BLaER1 (cell line): ENCODE results near the gene DHFR2.
"Not testable (repeated sequence)": the region's sequence is repeated elsewhere in the genome, so short reads cannot be mapped to it uniquely, and the experiment has no call there.

Source experiments
- H3K27ac ChIP-seq: shearing (Covaris generic); formaldehyde crosslinking; 2 replicates; pipeline ENCODE4 v1.8.1; 2022
- H3K27me3 ChIP-seq: shearing (Covaris generic); formaldehyde crosslinking; 2 replicates; pipeline ENCODE4 v1.8.1; 2022
- H3K36me3 ChIP-seq: shearing (Covaris generic); formaldehyde crosslinking; 2 replicates; pipeline ENCODE4 v1.8.1; 2022
- H3K4me1 ChIP-seq: shearing (Covaris generic); formaldehyde crosslinking; 2 replicates; pipeline ENCODE4 v1.8.1; 2022
- H3K4me2 ChIP-seq: shearing (Covaris generic); formaldehyde crosslinking; 2 replicates; pipeline ENCODE4 v1.8.1; 2022
- H3K4me3 ChIP-seq: shearing (Covaris generic); formaldehyde crosslinking; 2 replicates; pipeline ENCODE4 v1.8.1; 2022
- H3K9ac ChIP-seq: shearing (Covaris generic); formaldehyde crosslinking; 2 replicates; pipeline ENCODE4 v1.8.1; 2022
- H3K9me3 ChIP-seq: shearing (Covaris generic); formaldehyde crosslinking; 2 replicates; pipeline ENCODE4 v1.8.1; 2022
- H4K20me1 ChIP-seq: shearing (Covaris generic); formaldehyde crosslinking; 2 replicates; pipeline ENCODE4 v1.8.1; 2022
- Cebpa-rat ChIP-seq: shearing (Covaris generic); IDR thresholded peaks from 2 replicates; pipeline ENCODE4 v1.8.1; 2022

DHFR2 gene

DNA sequence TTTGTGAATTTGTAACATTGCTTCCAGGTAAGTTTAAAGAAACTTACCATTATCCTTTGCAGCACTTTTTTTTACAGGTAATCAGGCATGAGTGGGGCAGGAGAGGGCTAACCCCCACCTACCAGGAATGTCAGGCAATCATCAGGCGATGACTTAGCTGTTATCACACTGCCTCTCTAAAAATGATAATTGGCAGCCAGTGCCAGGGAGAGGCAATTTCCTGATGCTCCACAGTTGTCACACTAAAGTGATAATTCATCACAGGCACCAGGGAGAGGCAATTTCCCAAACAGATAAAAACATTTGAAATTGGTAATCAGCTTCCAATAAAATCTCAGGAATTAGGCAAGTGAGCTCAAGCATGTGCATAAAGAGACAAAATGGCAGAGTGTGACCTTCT lies 26.4 kb upstream of the DHFR2 start:
- Histone ChIP-seq H3K4me2 (no peak overlapping the region), H3K36me3 (peaks cover 56% of the 10 kb centered on the region), H3K9me3 (no peaks in the 10 kb centered on the region), H3K4me3 (no peak overlapping the region), H3K9ac (no peak overlapping the region), H4K20me1 (no peaks in the 10 kb centered on the region), H3K4me1 (no peaks in the 10 kb centered on the region), H3K27me3 (no peaks in the 10 kb centered on the region), H3K27ac (no peak overlapping the region)
- TF ChIP-seq Cebpa-rat: no peak

DNA sequence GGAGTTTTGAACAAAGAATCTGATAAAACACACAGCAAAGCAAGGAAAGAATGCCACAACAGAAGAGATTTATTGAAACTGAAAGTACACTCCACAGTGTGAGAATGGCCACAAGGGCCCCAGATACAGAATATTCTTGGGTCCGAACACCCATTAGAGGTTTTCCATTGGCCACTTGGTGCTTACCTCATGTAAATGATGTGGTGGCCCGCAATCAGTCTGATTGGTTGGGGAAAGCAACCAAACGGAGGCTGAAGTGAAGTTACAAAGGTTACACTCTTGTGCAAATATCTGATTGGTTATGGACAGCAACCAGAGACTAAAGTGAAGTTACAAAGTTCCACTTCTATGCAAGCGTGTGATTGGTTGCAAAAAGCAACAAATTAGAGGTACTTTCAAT lies 20.5 kb upstream of the DHFR2 start:
- H3K27ac ChIP-seq: no peak overlapping the region
- H3K36me3 ChIP-seq: peaks cover 63% of the 10 kb centered on the region
- H3K9ac ChIP-seq: no peak overlapping the region
- H3K27me3 ChIP-seq: no peaks in the 10 kb centered on the region
- no peak overlapping the region for H3K4me2 ChIP-seq
- no peaks in the 10 kb centered on the region for H3K9me3 ChIP-seq
- no peak overlapping the region for H3K4me3 ChIP-seq
- H4K20me1 ChIP-seq: 0 out of 2 replicates have a peak, but pooled peaks cover 4% of the 10 kb centered on the region
- TF ChIP-seq Cebpa-rat: no peak
- no peaks in the 10 kb centered on the region for H3K4me1 ChIP-seq

DNA sequence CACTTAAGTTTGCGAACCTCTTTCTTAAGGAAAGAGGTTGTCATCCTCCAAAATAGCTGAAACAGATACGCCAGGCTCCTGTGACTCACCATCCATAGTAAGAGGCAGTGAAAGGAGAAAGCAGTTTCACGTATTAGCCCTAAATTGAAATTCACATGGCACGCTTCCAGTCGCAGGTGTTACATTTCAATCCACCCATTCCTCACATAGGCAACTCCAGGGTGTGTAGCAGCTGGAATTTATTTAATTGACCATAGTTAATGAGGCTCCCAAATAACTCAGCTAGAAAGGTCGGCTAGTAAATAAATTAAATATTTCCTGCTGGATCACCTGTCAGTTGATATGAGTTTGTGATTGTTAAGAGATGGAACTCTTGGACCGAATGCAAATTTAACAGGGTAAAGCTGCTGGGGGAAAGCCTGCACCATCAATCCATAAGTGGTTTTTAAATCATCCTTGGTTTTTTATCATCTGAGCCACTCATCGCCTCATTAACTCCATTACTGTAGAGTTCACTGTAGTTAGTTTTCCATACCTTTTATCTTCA lies 19.7 kb upstream of the DHFR2 start:
- TF ChIP-seq Cebpa-rat: no peak
- no peaks in the 10 kb centered on the region for H3K9me3 ChIP-seq
- no peak overlapping the region for H3K9ac ChIP-seq
- no peaks in the 10 kb centered on the region for H3K27me3 ChIP-seq
- H3K27ac ChIP-seq: no peak overlapping the region
- H3K36me3 ChIP-seq: peaks cover 55% of the 10 kb centered on the region
- no peak overlapping the region for H3K4me3 ChIP-seq
- H3K4me1 ChIP-seq: no peaks in the 10 kb centered on the region
- H4K20me1 ChIP-seq: 0 out of 2 replicates have a peak, but pooled peaks cover 4% of the 10 kb centered on the region
- no peak overlapping the region for H3K4me2 ChIP-seq

DNA sequence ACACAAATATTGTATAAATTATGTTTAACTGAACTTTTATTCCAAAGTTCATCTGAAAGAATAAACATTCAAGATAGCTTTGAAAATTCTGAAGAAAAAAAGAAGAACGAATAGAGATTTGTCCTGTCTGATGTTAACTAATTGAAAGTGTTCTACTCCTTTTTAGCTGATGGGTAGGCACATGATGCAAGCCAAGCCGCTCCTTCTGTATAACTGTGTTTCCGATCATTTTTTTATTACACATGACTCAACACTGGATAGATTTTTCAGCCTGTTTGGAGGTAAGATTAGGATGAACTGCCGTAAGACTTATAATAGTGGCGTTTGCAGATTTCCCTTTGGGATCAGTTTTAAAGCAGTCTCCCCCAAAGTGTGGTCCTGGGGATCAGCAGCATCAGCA lies 19.2 kb upstream of the DHFR2 start:
- no peaks in the 10 kb centered on the region for H3K4me1 ChIP-seq
- H3K9me3 ChIP-seq: peaks cover 3% of the 10 kb centered on the region; the same call in 1 of the 2 replicates
- peaks cover 55% of the 10 kb centered on the region for H3K36me3 ChIP-seq
- no peaks in the 10 kb centered on the region for H3K27me3 ChIP-seq
- no peak overlapping the region for H3K9ac ChIP-seq
- TF ChIP-seq Cebpa-rat: no peak
- 0 out of 2 replicates have a peak, but pooled peaks cover 7% of the 10 kb centered on the region for H4K20me1 ChIP-seq
- no peak overlapping the region for H3K4me3 ChIP-seq
- H3K27ac ChIP-seq: no peak overlapping the region
- no peak overlapping the region for H3K4me2 ChIP-seq

DNA sequence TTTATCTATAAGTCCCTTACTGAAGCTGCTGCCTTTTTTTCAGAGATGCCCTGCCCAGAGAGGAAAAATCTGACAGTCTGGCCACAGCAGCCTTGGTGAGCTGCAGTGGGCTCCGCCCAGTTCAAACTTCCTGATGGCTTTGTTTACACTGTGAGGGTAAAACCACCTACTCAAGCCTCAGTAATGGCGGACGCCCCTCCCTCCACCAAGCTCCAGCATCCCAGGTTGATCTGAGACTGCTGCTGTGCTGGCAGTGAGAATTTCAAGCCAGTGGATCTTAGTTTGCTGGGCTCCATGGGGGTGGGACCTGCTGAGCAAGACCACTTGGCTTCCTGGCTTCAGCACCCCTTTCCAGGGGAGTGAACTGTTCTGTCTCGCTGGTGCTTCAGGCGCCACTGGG lies 17.8 kb upstream of the DHFR2 start:
- not testable (repeated sequence) for H3K4me3 ChIP-seq, H3K4me2 ChIP-seq, H3K9ac ChIP-seq, H4K20me1 ChIP-seq, H3K27me3 ChIP-seq, H3K4me1 ChIP-seq, H3K27ac ChIP-seq
- Histone ChIP-seq H3K36me3 (peaks cover 60% of the 10 kb centered on the region), H3K9me3 (peaks cover 13% of the 10 kb centered on the region)

DNA sequence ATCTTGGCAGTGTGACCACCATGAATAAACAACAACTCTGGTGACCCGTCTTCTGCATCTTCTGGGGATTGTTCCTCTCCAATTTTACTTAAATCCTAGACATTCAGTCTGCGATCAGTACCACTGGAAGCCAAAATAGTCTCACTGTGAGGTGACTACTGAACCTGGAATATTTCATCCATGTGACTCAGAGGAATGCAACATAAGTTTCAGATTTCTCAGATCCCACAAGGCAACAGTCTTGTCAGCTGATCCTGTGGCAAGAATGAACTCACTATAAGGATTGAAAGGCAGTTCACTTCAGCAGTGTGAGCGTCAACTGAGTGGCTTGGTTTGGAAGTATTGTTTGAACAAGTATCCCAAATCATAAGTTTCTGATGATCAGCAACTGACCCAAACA lies 13.3 kb upstream of the DHFR2 start:
- Histone ChIP-seq H3K4me3 (no peak overlapping the region), H3K4me1 (0 out of 2 replicates have a peak, but pooled peaks cover 7% of the 10 kb centered on the region), H3K27me3 (no peaks in the 10 kb centered on the region), H3K9me3 (peaks cover 20% of the 10 kb centered on the region), H3K36me3 (peaks cover 52% of the 10 kb centered on the region), H3K27ac (no peak overlapping the region), H3K9ac (no peak overlapping the region), H4K20me1 (0 out of 2 replicates have a peak, but pooled peaks cover 11% of the 10 kb centered on the region), H3K4me2 (no peak overlapping the region)
- TF ChIP-seq Cebpa-rat: no peak

DNA sequence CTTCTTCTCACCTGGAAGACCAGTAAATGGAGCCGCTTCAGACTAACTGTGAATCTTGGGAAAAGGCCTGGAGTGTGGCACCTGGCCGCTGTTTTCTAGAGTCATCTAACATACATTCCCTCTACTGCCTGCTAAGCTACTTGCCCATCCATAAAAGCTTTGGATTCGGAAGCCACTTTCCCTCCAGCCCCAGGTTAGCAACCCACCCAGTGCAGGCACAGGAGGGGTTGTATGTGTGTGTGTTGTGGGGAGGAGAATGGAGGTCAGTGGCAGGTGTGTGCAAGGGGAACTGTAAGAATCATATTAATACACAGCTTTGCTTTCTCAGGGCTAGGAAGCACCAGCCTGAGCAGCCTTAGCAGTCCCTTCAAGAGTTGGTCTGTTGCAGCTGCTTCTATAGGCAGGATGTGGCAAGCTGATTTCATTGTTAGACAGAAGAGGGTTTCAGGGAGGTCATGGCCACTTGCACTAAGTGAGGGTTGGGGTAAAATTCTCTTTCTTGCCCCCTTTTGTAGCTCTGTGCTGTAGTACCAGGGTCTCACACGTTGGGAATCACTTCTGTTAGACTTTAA lies 9.1 kb upstream of the DHFR2 start:
- Histone ChIP-seq H3K27me3 (no peaks in the 10 kb centered on the region), H3K4me2 (no peak overlapping the region), H4K20me1 (peaks cover 8% of the 10 kb centered on the region; the same call in 1 of the 2 replicates), H3K4me3 (no peak overlapping the region), H3K4me1 (0 out of 2 replicates have a peak, but pooled peaks cover 7% of the 10 kb centered on the region), H3K27ac (no peak overlapping the region), H3K36me3 (peaks cover 49% of the 10 kb centered on the region), H3K9ac (no peak overlapping the region), H3K9me3 (peaks cover 26% of the 10 kb centered on the region)
- TF ChIP-seq Cebpa-rat: no peak

DNA sequence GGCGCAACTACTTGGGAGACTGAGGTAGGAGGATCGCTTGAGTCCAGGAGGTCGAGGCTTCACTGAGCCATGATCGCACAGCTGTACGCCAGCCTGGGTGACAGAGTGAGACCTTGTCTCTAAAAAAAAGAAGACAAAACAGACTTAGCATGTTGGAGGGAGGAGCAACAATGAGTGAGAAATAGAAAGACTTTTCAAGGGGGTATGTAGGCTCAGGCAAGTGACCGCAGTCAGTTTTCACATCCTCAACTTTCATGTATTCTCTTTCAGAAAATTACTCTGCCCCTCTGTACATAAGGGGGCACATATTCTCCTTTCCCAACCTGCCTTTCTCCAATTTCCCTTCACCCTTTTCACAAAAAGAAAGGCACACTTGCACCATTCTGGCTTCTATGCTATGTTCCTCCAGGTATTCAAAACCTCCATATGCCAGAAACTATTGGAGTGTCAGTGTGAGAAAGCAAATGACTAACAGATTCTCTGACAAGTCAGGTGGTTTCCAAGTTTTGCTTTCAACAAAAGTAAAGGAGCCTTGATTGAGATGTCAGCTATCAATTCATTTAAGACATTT lies 7.7 kb upstream of the DHFR2 start:
- peaks cover 22% of the 10 kb centered on the region for H3K9me3 ChIP-seq
- no peaks in the 10 kb centered on the region for H3K27me3 ChIP-seq
- H3K36me3 ChIP-seq: peaks cover 40% of the 10 kb centered on the region
- no peak for TF ChIP-seq Cebpa-rat
- no peak overlapping the region for H3K4me3 ChIP-seq
- peaks cover 7% of the 10 kb centered on the region; the same call in 1 of the 2 replicates for H4K20me1 ChIP-seq
- no peak overlapping the region for H3K27ac ChIP-seq
- no peak overlapping the region for H3K4me2 ChIP-seq
- H3K4me1 ChIP-seq: peaks cover 12% of the 10 kb centered on the region
- H3K9ac ChIP-seq: no peak overlapping the region

DNA sequence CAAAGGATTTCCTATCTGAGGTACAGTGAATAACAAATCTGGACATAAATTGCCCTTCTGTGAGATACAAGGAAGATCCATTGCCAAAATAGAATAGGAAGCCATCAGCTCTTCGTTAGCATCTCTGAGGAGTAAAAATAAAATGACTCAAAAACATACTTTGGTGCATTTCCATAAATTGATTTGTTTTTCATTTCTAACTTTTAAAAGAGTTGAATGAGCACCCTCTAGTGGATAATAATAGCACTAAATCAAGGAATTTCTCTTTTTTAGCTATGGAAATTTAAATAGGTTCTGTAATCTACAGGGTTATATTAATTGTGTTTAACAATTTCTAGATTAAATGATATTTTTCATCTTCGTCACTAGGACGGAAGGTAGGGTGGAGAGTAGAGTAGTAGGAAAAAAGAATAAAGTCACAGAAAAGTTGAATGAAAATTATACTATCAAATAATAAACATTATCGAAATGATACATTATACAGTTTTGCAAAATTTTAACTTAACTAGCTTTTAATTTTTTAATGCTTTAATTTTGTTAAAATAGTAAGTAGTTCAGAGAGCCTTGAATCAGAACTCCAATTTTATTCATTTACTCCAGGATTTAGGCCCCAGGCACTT lies 6.6 kb upstream of the DHFR2 start:
- peaks cover 37% of the 10 kb centered on the region for H3K36me3 ChIP-seq
- TF ChIP-seq Cebpa-rat: no peak

More for the DNA sequence above, 6.6 kb upstream of the DHFR2 start:
- H4K20me1 ChIP-seq: peaks cover 7% of the 10 kb centered on the region; the same call in 1 of the 2 replicates
- H3K4me1 ChIP-seq: peaks cover 20% of the 10 kb centered on the region
- peaks cover 22% of the 10 kb centered on the region for H3K9me3 ChIP-seq
- H3K4me3 ChIP-seq: no peak overlapping the region
- no peak overlapping the region for H3K27ac ChIP-seq
- no peak overlapping the region for H3K9ac ChIP-seq
- H3K27me3 ChIP-seq: no peaks in the 10 kb centered on the region
- no peak overlapping the region for H3K4me2 ChIP-seq
